ENCODE results near the gene ERG. TPM values are rescaled to one million over a fixed set of nuclear protein-coding genes. Genes with fewer than 3 reads are reported as not detected.

The ERG gene
- total and polyA plus RNA-seq, 9 of the 15 experiments (the other 6 are each of a cell fraction or from before 2014, with no cell fraction given) = 0.06 TPM; not detected in 8

DNA sequence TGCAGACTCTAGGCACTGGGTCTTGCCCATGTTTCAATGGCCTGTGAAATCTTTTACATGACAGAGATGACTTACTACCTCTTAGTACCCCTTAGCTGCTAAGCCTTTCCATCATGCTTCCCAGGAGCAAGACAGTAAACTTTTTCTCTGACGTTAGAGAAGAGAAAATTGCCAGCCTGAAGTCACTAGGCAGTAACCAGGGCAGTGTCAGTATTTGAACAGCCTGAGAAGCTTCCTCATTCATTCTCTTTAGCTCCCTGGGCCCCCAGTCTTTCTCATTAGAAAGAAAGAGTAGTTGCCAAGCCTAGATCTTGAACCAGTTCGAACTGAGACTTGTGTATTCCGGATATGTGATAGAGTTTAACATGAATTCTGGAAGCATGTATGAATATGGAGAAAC is 99.2 kb downstream of the ERG start:
- no peaks in the 10 kb centered on the region for H3K9me3 ChIP-seq (replicated peaks; ENCODE audit: control insufficient read depth, insufficient read depth, low read depth, low read length)
- ChIA-PET CTCF (ENCODE audit: low intra/inter-chr PET ratio) (no interaction called here), POLR2A (interaction anchor here (0.9 kb wide), 1 partner anchor 12 kb away, joined by 3 read pairs; no protein-coding TSS in a partner anchor)
- no peaks in the 10 kb centered on the region for H3K36me3 ChIP-seq (ENCODE audit: control insufficient read depth, insufficient read depth, low read length)
- no peak overlapping the region for H3K4me3 ChIP-seq
- ATAC-seq = no peak
- H3K9me1 ChIP-seq (ENCODE audit: control insufficient read depth, insufficient read depth, low read length) = no peaks in the 10 kb centered on the region
- no peaks in the 10 kb centered on the region for H4K20me1 ChIP-seq (replicated peaks; ENCODE audit: control insufficient read depth, insufficient read depth, low read length)
- H3K79me2 ChIP-seq (ENCODE audit: control insufficient read depth, insufficient read depth, low read length) = no peaks in the 10 kb centered on the region
- H3K27me3 ChIP-seq (ENCODE audit: control insufficient read depth in 2 of 2, insufficient read depth in 2 of 2, low read length in 2 of 2) = peaks cover 17 to 22% of the 10 kb centered on the region in 2 experiments
- no peak overlapping the region for H3K27ac ChIP-seq (ENCODE audit: extremely low read depth, low read depth, low read length)
- no TSS peak for BruUV-seq (replicated peaks)
- H2AFZ ChIP-seq (ENCODE audit: low read depth, low read length) = no peak overlapping the region
- intact Hi-C loops (cut with micrococcal nuclease) (no loop called here), in situ Hi-C loops (cut with MboI) (no loop called here)
- 0% methylated on average over 3 of the region's 3 CpGs for WGBS (ENCODE audit: insufficient coverage, low coverage, missing lambda C conversion rate)
- no peak for DNase-seq (ENCODE audit: extremely low read depth in 1 of 4, low spot score in 3 of 4)
- H3K4me2 ChIP-seq (ENCODE audit: insufficient read depth, low read length) = no peak overlapping the region
- H3K4me1 ChIP-seq (replicated peaks in 1 of 2; ENCODE audit: control insufficient read depth in 2 of 2, insufficient read depth in 2 of 2, low read length in 2 of 2) = no peaks in the 10 kb centered on the region
- no peak overlapping the region for H3K9ac ChIP-seq (ENCODE audit: insufficient read depth in 1 of 2, low read depth in 2 of 2, low read length in 2 of 2)
- no peak for FAIRE-seq
- TF ChIP-seq TCF7L2 (IDR thresholded peaks at IDR 0.05; ENCODE audit: low read depth, low read length) = no peak
- TF ChIP-seq, protein P1, sequence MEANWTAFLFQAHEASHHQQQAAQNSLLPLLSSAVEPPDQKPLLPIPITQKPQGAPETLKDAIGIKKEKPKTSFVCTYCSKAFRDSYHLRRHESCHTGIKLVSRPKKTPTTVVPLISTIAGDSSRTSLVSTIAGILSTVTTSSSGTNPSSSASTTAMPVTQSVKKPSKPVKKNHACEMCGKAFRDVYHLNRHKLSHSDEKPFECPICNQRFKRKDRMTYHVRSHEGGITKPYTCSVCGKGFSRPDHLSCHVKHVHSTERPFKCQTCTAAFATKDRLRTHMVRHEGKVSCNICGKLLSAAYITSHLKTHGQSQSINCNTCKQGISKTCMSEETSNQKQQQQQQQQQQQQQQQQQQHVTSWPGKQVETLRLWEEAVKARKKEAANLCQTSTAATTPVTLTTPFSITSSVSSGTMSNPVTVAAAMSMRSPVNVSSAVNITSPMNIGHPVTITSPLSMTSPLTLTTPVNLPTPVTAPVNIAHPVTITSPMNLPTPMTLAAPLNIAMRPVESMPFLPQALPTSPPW (CRISPR knock-in tag; IDR thresholded peaks at IDR 0.05) = no peak
- TF ChIP-seq SIX5 (IDR thresholded peaks at IDR 0.05; ENCODE audit: borderline replicate concordance in 1 of 2, insufficient read depth in 1 of 2, low read depth in 1 of 2, low read length in 2 of 2) = no peak
- no peak for TF ChIP-seq FOXK2 (conservative IDR thresholded peaks at IDR 0.05 in 1 of 2, IDR thresholded peaks at IDR 0.05 in 1 of 2; ENCODE audit: low read depth in 2 of 2)
- TF ChIP-seq, protein P2, sequence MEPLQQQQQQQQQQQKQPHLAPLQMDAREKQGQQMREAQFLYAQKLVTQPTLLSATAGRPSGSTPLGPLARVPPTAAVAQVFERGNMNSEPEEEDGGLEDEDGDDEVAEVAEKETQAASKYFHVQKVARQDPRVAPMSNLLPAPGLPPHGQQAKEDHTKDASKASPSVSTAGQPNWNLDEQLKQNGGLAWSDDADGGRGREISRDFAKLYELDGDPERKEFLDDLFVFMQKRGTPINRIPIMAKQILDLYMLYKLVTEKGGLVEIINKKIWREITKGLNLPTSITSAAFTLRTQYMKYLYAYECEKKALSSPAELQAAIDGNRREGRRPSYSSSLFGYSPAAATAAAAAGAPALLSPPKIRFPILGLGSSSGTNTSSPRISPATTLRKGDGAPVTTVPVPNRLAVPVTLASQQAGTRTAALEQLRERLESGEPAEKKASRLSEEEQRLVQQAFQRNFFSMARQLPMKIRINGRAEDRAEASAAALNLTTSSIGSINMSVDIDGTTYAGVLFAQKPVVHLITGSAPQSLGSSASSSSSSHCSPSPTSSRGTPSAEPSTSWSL (CRISPR knock-in tag; IDR thresholded peaks at IDR 0.05; ENCODE audit: borderline replicate concordance) = no peak
- TF ChIP-seq, protein P3, sequence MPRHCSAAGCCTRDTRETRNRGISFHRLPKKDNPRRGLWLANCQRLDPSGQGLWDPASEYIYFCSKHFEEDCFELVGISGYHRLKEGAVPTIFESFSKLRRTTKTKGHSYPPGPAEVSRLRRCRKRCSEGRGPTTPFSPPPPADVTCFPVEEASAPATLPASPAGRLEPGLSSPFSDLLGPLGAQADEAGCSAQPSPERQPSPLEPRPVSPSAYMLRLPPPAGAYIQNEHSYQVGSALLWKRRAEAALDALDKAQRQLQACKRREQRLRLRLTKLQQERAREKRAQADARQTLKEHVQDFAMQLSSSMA (CRISPR knock-in tag; IDR thresholded peaks at IDR 0.05) = no peak
- TF ChIP-seq FUS (optimal IDR thresholded peaks at IDR 0.05; ENCODE audit: low read depth, low read length) = no peak
- TF ChIP-seq, protein P4, sequence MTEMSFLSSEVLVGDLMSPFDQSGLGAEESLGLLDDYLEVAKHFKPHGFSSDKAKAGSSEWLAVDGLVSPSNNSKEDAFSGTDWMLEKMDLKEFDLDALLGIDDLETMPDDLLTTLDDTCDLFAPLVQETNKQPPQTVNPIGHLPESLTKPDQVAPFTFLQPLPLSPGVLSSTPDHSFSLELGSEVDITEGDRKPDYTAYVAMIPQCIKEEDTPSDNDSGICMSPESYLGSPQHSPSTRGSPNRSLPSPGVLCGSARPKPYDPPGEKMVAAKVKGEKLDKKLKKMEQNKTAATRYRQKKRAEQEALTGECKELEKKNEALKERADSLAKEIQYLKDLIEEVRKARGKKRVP (CRISPR knock-in tag; IDR thresholded peaks at IDR 0.05) = no peak
- TF ChIP-seq, protein P5, sequence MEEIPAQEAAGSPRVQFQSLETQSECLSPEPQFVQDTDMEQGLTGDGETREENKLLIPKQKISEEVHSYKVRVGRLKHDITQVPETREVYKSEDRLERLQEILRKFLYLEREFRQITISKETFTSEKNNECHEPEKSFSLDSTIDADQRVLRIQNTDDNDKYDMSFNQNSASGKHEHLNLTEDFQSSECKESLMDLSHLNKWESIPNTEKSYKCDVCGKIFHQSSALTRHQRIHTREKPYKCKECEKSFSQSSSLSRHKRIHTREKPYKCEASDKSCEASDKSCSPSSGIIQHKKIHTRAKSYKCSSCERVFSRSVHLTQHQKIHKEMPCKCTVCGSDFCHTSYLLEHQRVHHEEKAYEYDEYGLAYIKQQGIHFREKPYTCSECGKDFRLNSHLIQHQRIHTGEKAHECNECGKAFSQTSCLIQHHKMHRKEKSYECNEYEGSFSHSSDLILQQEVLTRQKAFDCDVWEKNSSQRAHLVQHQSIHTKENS (CRISPR knock-in tag; IDR thresholded peaks at IDR 0.05) = no peak
- no peak for TF ChIP-seq CHD2 (IDR thresholded peaks at IDR 0.05; ENCODE audit: low read depth, low read length)
- no peak for TF ChIP-seq TBL1XR1 (IDR thresholded peaks at IDR 0.05; ENCODE audit: low read length in 2 of 2)
- TF ChIP-seq, protein P6, sequence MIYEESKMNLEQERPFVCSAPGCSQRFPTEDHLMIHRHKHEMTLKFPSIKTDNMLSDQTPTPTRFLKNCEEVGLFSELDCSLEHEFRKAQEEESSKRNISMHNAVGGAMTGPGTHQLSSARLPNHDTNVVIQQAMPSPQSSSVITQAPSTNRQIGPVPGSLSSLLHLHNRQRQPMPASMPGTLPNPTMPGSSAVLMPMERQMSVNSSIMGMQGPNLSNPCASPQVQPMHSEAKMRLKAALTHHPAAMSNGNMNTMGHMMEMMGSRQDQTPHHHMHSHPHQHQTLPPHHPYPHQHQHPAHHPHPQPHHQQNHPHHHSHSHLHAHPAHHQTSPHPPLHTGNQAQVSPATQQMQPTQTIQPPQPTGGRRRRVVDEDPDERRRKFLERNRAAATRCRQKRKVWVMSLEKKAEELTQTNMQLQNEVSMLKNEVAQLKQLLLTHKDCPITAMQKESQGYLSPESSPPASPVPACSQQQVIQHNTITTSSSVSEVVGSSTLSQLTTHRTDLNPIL (CRISPR knock-in tag; IDR thresholded peaks at IDR 0.05) = no peak
- no peak for TF ChIP-seq BHLHE40 (IDR thresholded peaks at IDR 0.05; ENCODE audit: low read length)
- no peak for TF ChIP-seq GABPB1 (CRISPR knock-in tag; IDR thresholded peaks at IDR 0.05)
- no peak for TF ChIP-seq STAT5B (CRISPR knock-in tag; IDR thresholded peaks at IDR 0.05)
- TF ChIP-seq ETV1 (tag; conservative IDR thresholded peaks at IDR 0.05; ENCODE audit: low read depth) = no peak
